Mammary epithelial cell (primary cell): Measurements from ENCODE around the gene LHFPL2.

Experiments
- EZH2 ChIP-seq: IDR thresholded peaks from 2 replicates; pipeline ENCODE4 v1.6.1; 2012; ENCODE audit warnings: low read length, inconsistent platforms, borderline replicate concordance
- TF ChIP-seq, protein P1 (sequence below), 2 donors: IDR thresholded peaks in 1 of 2; conservative IDR thresholded peaks in 1 of 2; 2 replicates each; pipeline ENCODE4 v1.5.1; 2011 to 2012; ENCODE audit warnings: inconsistent platforms in 2 of 2, low read length in 2 of 2, mild to moderate bottlenecking in 2 of 2, control low read depth in 1 of 2, low read depth in 1 of 2; ENCODE audit not compliant: insufficient read depth in 1 of 2; ENCODE audit errors: extremely low read depth in 1 of 2

DNA sequence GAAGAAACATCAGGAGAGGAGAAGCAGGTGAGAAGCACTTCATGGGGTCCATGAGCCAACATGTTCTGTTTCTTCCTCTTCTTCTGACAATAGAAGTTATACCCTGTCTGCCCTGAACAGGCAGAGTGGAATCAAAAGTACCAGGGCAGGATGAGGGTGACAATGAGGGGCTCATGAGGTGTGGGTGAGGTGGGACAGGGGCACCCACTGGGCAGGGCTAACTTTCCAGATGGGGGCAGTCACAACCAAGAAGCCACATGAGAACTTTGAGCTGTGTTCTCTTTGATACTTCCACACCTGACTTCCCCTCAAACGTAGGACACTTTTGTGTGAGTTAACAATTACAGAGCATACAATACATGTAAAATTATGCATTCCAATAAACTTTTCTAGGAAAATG is 92.7 kb downstream of the LHFPL2 start:
- TF ChIP-seq, protein P1, sequence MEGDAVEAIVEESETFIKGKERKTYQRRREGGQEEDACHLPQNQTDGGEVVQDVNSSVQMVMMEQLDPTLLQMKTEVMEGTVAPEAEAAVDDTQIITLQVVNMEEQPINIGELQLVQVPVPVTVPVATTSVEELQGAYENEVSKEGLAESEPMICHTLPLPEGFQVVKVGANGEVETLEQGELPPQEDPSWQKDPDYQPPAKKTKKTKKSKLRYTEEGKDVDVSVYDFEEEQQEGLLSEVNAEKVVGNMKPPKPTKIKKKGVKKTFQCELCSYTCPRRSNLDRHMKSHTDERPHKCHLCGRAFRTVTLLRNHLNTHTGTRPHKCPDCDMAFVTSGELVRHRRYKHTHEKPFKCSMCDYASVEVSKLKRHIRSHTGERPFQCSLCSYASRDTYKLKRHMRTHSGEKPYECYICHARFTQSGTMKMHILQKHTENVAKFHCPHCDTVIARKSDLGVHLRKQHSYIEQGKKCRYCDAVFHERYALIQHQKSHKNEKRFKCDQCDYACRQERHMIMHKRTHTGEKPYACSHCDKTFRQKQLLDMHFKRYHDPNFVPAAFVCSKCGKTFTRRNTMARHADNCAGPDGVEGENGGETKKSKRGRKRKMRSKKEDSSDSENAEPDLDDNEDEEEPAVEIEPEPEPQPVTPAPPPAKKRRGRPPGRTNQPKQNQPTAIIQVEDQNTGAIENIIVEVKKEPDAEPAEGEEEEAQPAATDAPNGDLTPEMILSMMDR (conservative IDR thresholded peaks at IDR 0.05 in 1 of 2, IDR thresholded peaks at IDR 0.05 in 1 of 2; ENCODE audit: extremely low read depth in 1 of 2, insufficient read depth in 1 of 2, low read depth in 1 of 2, low read length in 2 of 2) = no peak
- no peak for TF ChIP-seq EZH2
